Thoracic aorta (tissue), 2 donors: Measurements from ENCODE around the gene PRDM7. TPM values are rescaled to one million over a fixed set of nuclear protein-coding genes. Genes with fewer than 3 reads are reported as not detected.
A peak's percentile ranks its signal among the peaks of the same experiment; 100 is the strongest.

Experiments
- ATAC-seq: fragments of 150-250 bp; one replicate; pipeline ENCODE4 v1.8.0; 2017; ENCODE audit warnings: low read depth; ENCODE audit not compliant: insufficient number of reproducible peaks, low FRiP score
- DNase-seq: peaks from one replicate; pipeline ENCODE4 v3.0.0-alpha.2; 2020; ENCODE audit warnings: low spot score
- H3K27ac ChIP-seq, 2 donors: fragments of 200-600 bp; sonication (generic); 1 replicate in 1 of 2; 2 replicates in 1 of 2; pipeline ENCODE4 v1.5.1; 2016; ENCODE audit warnings: mild to moderate bottlenecking in 2 of 2, moderate library complexity in 2 of 2
- H3K27me3 ChIP-seq: fragments of 200-600 bp; sonication (generic); replicated peaks from 2 replicates; pipeline ENCODE4 v1.6.0; 2016; ENCODE audit warnings: mild to moderate bottlenecking; ENCODE audit not compliant: insufficient read depth
- H3K36me3 ChIP-seq: fragments of 200-600 bp; sonication (generic); one replicate; pipeline ENCODE4 v1.5.1; 2016
- H3K4me1 ChIP-seq, 2 donors: fragments of 200-600 bp; sonication (generic); 1 replicate in 1 of 2; 2 replicates in 1 of 2; pipeline versions ENCODE4 v1.5.1 to v1.6.0; 2016; ENCODE audit warnings: low read depth in 2 of 2, mild to moderate bottlenecking in 1 of 2; ENCODE audit not compliant: control insufficient read depth in 1 of 2
- H3K4me3 ChIP-seq: fragments of 200-600 bp; sonication (generic); 2 replicates; pipeline ENCODE4 v1.5.1; 2016; ENCODE audit warnings: mild to moderate bottlenecking
- H3K9me3 ChIP-seq: fragments of 200-600 bp; sonication (generic); 2 replicates; pipeline ENCODE4 v1.5.1; 2016
- CTCF ChIP-seq: fragments of 200-600 bp; sonication (generic); IDR thresholded peaks from one replicate; pipeline ENCODE4 v1.5.1; 2019; ENCODE audit warnings: antibody characterized with exemption
- total RNA-seq, 2 donors: library from RNA; depleted of rRNA; stranded (reverse); fragments of >200 nt; gene quantifications; one replicate each; pipeline versions ENCODE4 v1.1.0 to v1.2.3, GENCODE V29; 2016

Gene PRDM7
- total RNA-seq, 2 donors from 2014 or later: not detected

- DNase-seq (no peak), ATAC-seq (no peak)
- no peaks in the 10 kb centered on the region for H3K9me3 ChIP-seq
- no peaks in the 10 kb centered on the region for H3K4me1 ChIP-seq
- H3K27me3 ChIP-seq: no peaks in the 10 kb centered on the region
- H3K4me3 ChIP-seq: no peak overlapping the region
- peaks cover 24% of the 10 kb centered on the region for H3K36me3 ChIP-seq
- TF ChIP-seq CTCF: no peak
- H3K27ac ChIP-seq: peak overlapping the region in 1 of 2 donors; percentile 1
Measured at GRCh38 chr16:90032674-90033331, 44.3 kb downstream of the PRDM7 start.

- Histone ChIP-seq H3K27me3 (no peaks in the 10 kb centered on the region), H3K4me3 (no peak overlapping the region), H3K9me3 (no peaks in the 10 kb centered on the region), H3K27ac (no peak overlapping the region), H3K4me1 (no peaks in the 10 kb centered on the region), H3K36me3 (peaks cover 17% of the 10 kb centered on the region)
- DNase-seq (no peak), ATAC-seq (peak; percentile 27)
- TF ChIP-seq CTCF: no peak
Measured at GRCh38 chr16:90031931-90032673, 45.0 kb downstream of the PRDM7 start.

GRCh38 chr16:90031186-90031930 lies 45.8 kb downstream of the PRDM7 start:
- ATAC-seq (peak; percentile 34), DNase-seq (no peak)
- Histone ChIP-seq H3K36me3 (peaks cover 9% of the 10 kb centered on the region), H3K9me3 (no peaks in the 10 kb centered on the region), H3K4me1 (no peaks in the 10 kb centered on the region), H3K27ac (no peak overlapping the region), H3K27me3 (no peaks in the 10 kb centered on the region), H3K4me3 (no peak overlapping the region)
- TF ChIP-seq CTCF: no peak

- H3K36me3 ChIP-seq: peaks cover 4% of the 10 kb centered on the region
- TF ChIP-seq CTCF: no peak
- no peaks in the 10 kb centered on the region for H3K4me1 ChIP-seq
- ATAC-seq (no peak), DNase-seq (no peak)
- H3K27ac ChIP-seq: no peak overlapping the region
- no peaks in the 10 kb centered on the region for H3K27me3 ChIP-seq
- H3K4me3 ChIP-seq: no peak overlapping the region
- H3K9me3 ChIP-seq: no peaks in the 10 kb centered on the region
Measured at GRCh38 chr16:90028985-90029384, 48.1 kb downstream of the PRDM7 start.

GRCh38 chr16:90027611-90028010 lies 49.5 kb downstream of the PRDM7 start:
- H3K36me3 ChIP-seq: peaks cover 4% of the 10 kb centered on the region
- no peak overlapping the region for H3K27ac ChIP-seq
- H3K27me3 ChIP-seq: no peaks in the 10 kb centered on the region
- ATAC-seq (no peak), DNase-seq (no peak)
- no peak for TF ChIP-seq CTCF
- no peaks in the 10 kb centered on the region for H3K9me3 ChIP-seq
- H3K4me3 ChIP-seq: no peak overlapping the region
- H3K4me1 ChIP-seq: peaks cover 5 to 7% of the 10 kb centered on the region in 2 donors
